Measurements from ENCODE around the gene VOPP1.
"Not testable (repeated sequence)": the region's sequence is repeated elsewhere in the genome, so short reads cannot be mapped to it uniquely, and the experiment has no call there.

The VOPP1 gene

DNA sequence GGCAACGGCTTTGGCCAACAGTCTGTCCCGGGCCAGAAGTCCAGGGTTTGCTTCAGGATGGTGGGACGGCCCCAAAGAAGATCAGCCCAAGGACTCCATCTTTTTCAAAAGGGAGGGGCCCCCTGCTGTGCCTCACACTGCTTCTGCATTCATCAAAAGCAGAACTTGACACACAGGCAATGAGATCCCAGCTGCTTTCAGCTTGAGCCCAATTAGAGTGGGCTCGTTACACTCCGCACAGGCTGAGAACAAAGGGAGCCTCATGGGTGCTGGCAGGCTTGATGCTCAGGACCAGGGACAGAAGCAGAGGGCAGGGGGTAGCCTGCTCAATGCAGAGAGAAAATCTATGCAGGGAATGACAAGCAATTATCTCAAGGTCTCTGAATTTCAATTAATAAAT, 45.5 kb downstream of the VOPP1 start:
- peak; percentile 77 for DNase-seq

- DNase-seq = no peak
Measured at GRCh38 chr7:55526329-55526728, 46.0 kb downstream of the VOPP1 start.

GRCh38 chr7:55524558-55525310, 47.6 kb downstream of the VOPP1 start:
- no peak for DNase-seq

GRCh38 chr7:55523366-55523765, 48.9 kb downstream of the VOPP1 start:
- DNase-seq = no peak

GRCh38 chr7:55521917-55522902, 50.1 kb downstream of the VOPP1 start:
- no peak for DNase-seq

DNA sequence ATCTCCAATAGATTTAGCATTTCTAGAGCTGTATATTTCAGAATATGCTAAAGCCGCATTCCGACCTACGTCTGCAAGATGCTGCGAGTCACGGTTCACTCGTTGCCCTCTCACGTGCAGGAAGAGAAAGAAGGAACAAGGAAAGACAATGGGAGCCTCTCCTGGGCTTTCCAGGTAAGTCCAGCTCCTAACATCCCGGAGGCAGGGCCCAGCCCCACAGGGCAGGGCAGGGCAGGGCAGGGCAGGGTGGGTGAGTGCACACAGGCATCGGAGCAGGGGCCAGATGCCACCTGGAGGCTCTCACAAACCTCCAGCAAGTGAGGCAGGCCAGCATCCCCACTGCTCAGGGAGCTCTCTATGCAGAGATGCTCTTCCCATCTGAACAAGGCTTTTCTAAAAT, 50.8 kb downstream of the VOPP1 start:
- no peak for DNase-seq

GRCh38 chr7:55520426-55521140, 51.7 kb downstream of the VOPP1 start:
- no peak for DNase-seq

DNA sequence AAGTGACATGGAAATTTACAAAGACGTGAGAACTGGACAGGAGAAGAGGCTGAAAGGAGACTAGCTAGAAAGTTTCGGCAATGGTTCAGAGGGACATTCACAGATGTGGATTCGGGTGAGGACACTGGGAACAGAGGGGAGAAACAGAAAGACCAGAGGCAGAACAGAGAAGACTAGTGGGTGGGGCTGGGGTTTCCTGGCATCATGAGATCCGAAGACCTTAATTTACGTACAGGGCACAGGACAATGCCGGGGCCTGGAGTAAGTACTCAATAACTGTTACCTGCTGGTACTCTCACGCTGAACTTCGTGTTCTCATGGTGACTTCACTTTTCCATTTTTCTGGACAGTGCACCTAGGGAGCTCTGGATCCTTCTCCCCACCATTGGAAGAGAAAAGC, 53.5 kb downstream of the VOPP1 start:
- DNase-seq = no peak

GRCh38 chr7:55517936-55518689, 54.2 kb downstream of the VOPP1 start:
- no peak for DNase-seq

GRCh38 chr7:55517191-55517633, 55.1 kb downstream of the VOPP1 start:
- no peak for DNase-seq

DNA sequence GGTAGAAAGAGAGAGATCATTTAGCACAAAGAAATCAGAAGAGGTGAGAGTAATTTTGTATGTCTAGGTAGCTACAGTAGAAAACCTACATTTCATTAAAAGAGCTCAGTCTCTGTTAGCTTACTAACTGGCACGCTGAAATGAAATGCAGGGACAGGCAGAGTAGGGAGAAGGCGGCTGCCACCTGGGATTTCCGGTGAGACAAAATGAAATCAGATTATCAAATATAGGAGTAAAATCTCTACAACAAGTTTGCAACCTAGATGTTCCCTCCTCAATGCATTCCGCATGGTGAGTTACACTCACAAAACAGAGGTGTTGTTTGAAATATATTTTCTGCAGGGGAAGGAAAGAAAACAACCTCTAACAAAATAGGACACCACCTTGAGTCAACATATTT, 55.9 kb downstream of the VOPP1 start:
- no peak for DNase-seq

DNA sequence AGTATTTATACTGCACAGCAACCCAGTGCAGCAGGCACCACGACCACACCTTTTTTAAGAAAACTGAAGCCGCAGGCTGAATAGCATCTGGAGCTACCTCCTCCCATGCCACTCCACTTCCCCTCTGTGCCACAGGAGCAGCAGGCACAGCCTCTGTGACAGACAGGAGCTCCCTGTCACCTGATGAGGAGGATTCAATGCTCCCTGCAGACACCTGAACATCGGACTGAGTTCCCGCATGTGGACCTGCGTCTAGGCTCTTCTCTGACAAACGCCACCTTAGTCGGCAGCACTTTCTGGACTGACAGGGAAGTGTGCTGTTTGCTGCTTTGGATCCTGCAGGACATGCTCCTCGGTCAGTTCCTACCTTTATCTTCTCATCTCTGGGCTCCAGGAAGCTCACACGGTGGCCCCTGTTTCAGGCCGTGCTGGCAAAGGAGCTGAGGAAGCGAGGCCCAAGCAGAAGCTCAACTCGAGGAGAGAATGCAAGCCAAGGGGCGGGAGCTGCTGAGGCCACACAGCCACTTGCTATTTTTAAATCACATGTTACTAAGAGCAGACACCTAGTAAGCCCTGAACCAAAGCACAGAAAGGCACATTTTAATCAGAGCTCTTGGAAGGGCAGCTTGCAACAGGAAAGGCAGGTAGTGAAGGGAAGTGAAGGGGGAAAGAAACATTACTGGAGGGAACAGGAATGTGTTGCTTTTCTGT, 56.6 kb downstream of the VOPP1 start:
- no peak for DNase-seq

DNA sequence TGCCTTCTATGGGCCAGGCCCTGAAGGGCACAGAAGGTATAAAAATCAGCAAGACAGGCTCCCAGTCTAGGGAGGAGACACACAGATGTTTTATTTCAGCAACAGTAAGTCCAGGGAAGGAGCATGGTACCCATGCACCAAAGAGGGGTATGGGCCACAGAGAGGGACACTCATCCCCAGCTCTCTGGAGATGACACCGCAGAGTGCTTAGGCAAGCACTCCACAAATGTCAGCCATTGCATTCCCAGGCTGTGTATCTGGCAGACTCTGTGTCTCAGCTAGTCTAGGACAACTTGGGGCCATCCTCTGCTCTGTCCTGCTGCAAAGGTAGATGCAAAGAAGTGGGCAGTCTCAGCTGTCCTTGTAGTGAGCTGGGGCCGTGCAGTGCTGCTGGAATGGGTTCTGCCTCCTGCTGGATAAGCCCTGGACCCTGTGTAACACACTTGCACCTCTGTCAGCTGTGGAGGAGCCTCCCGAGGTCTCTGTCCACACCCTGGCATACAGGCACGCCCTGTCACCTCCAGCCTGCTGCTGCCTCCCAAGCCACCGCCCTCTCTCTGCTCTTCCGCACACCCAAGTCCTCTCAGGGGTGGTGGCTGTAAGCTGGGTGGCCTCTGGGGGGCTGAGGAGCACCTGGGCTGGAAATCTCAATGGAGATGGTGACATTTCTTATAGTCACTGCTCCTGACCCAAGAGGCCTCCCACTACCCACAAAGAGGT, 57.6 kb downstream of the VOPP1 start:
- no peak for DNase-seq

DNA sequence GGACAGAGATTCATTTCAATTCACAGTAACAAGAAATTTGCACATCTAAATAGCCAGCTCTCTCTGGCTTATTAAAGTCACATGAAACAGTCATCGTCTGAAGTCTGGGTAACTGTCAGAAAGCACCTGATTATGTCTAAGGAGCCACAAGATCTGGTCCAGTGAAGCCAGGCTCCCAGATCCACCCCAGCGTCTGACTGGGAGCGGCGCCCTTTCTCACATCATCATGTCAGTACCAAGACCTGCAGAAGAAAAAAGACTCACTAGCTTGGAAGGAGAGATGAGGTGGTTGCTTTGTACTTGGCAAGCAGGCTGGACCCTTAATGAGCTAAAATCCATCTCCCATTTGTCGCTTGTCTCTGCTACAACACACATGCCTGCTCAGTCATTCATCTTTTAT, 58.4 kb downstream of the VOPP1 start:
- DNase-seq = no peak

DNA sequence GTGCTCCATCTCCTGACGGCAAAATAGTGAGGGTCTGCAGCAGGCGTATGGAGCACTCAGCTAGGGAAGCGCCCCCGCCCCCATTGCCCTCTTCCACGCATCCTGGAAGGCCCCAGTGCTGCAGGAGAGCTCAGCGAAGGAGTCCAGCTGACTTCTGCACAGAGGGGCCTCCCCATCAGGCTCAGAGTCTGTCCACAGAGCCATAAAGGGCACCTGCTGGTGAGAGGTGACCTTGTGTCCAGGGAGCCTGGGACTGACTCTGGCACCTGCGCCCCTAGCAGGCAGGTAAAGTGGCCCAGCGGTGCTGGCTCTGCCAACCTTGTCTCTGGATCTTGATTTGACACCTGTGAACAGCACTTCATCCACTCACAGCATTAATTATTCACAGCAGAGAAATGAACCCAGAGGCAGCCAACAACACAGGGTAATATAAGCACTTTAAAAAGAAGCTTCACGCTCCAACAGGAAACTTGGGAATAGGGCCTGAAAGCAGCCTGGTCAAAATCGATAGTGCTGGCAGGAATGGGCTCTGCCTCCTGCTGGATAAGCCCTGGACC, 59.6 kb downstream of the VOPP1 start:
- DNase-seq = no peak

GRCh38 chr7:55510621-55511020, 61.7 kb downstream of the VOPP1 start:
- DNase-seq = no peak

DNA sequence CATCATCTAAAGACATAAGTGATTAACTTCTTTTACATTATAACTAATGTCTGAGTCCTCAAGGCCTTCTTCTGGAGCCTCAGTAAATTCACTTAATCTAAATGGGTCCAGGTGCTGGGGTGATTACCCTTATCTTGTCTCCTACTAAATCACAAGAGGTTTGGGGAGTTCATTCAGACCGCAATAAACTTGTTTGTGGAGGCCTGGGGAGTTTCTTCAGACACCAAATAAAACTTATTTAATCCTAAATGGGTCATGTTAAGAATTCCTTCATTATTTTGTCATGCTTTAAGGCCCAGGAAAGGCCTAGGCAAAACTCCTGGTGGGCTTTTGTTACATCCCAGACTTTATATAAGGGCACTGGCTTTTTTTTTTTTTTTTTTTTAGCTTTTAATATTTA, 62.1 kb downstream of the VOPP1 start:
- DNase-seq = not testable (repeated sequence)

- DNase-seq = peak; percentile 57
Measured at GRCh38 chr7:55509322-55509721, 63.0 kb downstream of the VOPP1 start.

GRCh38 chr7:55508221-55509011, 63.9 kb downstream of the VOPP1 start:
- DNase-seq = no peak

DNA sequence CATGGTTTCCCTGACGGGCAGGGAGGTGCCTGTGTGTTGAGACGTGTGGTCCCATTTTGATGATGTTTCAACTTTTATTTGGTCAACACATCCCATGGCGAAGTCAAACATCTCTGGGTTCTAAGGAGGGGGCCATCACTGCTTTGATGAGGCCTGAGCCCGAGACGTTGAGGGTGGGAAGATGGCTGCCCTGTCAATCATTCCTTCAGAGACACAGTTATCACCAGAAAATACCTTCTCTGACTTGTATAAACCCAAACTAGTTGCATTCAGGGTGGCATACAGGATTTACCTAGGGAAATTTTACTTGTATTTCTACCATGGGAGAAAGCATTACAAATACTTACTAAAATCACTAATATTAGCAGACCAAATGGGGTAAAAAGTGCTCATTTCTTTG, 64.6 kb downstream of the VOPP1 start:
- no peak for DNase-seq

Measured in MV-4-11 (cell line).